Endometrium (tissue), 2 donors: ENCODE results near the gene COL4A4.

Experiments used
- FAIRE-seq: peaks from 2 replicates; lab custom pipeline; 2012; peaks lifted over from hg19 to GRCh38; lab: Jason Lieb, UNC
- donor health status: control.
- donor health status: control.

Gene COL4A4

DNA sequence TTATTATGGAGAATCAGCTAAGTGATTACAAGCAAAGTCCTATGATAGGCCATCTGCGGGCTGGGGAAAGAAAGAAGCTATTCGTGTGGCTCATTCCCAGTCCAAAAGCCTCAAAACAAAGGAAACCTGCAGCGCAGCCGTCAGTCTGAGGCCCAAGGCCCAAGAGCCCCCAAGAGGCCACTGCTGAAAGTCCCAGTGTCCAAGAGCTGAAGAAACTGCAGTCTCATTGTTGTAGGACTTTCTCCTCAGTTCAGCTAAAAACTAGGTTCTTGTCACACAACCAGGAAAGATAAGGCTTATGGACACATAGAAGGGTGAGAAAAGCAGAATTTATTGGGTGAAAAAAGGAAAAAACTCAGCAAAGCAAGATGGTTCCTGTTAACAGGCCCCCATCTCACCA lies 185.0 kb downstream of the COL4A4 start:
- FAIRE-seq, result no peak

DNA sequence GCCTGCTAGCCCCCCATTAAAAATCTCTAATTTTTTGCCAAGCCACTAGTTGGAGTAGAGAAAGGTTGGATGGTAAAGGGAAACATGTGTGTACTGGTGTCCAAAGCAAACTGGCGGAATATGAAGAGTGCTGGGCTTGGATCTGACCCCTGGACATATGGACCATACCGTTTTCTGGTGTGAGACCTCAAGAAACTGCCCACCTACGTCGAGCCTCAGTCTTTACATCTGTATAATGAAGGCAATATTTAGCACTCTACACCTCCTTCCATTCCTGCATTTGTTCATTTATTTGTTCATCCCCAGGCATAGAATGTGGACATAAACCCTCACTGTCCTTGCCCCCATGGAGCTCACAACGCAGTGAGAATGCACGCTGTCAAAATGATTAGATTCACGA lies 185.7 kb downstream of the COL4A4 start:
- FAIRE-seq, result no peak

DNA sequence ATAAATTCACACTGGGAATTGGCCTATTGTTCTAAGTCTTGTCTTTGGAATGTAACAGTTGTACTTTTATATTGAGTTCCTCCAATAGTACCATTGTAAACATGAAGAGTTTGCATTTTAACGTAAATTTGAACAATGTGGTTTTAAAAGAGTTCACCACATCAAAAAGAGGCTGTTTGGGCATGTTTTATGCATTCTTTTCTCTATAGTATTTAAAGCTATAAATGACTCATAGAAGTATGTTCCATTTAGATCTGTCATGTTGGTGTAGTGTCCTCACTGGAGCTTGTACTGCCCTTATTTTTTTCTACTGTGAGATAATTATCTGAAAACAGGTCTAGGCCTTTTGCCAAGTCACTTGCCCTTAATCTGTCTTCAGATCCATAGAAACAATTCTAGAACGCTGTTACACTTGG lies 186.2 kb downstream of the COL4A4 start:
- FAIRE-seq, result peak; percentile 58

DNA sequence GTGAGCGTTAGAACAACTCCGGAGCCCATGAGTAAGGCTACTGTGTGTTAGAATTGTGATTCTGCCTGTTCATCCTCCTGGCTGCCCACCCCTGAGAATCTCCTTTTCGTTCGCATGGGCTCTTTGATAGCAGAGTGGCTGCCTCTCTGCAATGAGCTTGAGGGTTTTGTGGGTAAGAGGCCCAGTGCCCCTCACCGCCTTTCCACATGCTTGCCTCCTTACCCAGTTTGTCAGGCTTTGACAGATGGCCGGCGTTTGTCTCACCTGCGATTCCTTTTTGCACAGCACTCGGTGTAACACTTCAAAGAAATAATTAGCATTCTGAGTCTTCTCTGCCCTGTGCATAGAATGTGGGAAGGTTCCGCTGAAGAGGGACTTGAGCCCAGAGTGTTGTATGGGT lies 190.2 kb downstream of the COL4A4 start:
- no peak for FAIRE-seq

DNA sequence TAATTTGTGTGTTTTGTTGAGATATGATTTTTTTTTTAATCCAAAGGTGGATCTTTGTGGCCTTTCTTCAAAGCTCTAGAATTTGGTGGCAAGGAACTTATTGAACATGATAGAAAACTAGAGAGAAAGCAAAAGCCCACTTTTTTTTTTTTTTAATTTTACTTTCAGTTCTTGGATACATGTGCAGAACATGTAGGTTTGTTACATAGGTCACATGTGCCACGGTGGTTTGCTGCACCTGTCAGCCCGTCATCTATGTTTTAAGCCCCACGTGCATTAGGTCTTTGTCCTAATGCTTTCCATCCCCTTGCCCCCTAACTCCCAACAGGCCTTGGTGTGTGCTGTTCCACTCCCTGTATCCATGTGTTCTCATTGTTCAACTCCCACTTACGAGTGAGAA lies 192.2 kb downstream of the COL4A4 start:
- no peak for FAIRE-seq

DNA sequence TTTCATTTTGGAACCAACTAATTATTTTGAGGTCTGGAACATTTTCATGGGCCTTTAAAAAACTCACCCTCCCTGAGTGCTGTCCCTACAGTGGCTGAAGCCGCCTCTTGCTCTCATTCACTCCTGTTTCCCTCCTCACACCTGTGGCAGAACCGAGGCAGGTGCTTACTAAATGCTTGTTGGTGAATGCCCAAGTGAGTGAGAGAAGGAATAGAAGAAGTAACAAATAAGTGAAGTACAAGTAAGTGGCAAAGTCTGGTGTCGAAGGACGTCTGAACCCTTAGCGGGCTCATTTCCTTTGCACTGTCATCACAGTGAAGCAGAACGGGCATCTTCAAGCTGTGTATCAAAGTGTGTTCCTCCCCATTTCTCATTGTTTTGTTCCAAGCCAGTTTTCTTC lies 192.9 kb downstream of the COL4A4 start:
- no peak for FAIRE-seq

DNA sequence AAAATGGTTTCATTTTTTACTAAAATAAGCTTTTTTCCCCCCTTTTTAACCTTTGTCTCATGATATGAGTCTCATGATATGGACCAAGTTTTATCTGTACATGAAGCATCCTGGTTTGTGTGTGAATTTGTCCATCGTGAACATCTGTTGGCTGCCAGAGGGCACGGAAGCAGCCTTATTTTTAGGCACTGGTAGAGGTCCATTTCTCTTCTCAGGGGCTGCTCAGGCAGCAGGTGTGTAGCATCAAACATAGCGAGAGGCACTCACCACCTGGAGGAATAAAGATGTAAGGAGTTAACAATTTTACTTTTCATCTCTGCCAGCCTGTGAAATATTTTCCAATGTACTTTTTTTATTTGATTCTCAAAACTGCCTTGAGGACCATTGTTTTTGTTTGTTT lies 193.6 kb downstream of the COL4A4 start:
- FAIRE-seq, result no peak

DNA sequence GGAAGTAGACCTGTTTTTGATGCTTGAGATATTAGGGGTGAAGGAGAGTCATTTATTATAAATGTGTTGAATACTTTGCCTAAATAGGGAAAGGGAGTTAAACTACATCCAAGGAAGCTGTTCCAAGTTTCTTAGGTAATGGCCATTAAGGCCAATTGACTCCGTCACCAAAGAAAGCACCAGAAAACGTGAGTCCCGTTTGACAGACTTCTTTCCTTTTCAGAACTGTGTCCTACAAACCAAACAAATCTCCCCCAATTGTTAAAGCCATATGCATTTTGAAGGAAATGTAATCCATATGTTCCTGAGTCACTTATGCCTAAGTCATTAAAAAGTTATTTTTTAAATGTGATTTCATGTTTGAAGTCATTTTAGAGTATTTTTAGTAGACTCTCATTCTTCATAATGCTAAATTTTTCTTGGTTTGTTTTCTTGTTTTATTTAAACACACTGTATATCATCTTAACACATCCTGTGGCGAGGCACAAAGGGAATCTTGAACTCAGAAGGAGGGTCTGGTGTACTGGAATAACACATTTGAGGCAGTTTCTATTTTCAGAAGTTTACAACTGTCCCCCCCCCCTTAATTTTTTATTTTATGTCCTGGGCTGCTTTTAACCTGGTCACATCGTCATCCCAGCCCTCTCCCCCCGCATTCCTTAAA lies 194.5 kb downstream of the COL4A4 start:
- FAIRE-seq, result peak; percentile 70

DNA sequence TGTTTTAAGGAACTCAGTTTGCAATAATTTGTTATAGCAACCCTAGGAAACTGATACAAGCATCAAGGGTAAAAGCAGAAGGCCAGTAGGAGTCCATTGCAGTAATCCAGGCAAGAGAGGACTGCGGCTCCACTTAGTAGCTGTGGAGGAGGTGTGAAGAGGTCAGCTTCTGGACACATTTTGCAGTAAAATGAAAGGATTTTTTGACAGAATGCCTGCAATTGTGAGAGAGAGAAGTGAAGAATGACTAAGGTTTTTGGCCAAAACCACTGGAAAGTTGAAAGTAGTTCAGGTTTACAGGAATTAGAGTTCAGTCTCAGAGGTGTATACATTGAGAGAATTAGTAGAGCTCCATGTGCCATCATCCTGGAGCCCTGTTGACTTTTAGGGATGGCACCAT lies 198.6 kb downstream of the COL4A4 start:
- no peak for FAIRE-seq

DNA sequence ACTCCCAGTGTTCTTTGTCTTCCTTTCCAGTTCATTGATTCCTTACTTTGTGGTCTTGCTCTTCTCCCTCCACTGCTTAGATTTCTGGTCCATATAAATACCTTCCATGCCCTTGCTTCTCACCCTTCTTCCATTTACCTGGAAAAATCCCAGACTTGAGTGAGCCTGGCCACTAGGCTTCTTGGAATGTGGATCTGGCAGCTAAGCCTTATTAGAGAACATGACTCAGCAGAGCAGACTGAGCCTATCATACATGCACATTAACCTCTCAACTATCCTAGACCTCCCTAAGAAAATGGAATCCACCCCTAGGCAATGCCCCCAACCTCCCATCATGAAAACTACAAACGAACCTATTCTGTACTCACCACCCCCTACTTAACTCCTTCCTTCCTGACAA lies 200.5 kb downstream of the COL4A4 start:
- FAIRE-seq, result no peak

DNA sequence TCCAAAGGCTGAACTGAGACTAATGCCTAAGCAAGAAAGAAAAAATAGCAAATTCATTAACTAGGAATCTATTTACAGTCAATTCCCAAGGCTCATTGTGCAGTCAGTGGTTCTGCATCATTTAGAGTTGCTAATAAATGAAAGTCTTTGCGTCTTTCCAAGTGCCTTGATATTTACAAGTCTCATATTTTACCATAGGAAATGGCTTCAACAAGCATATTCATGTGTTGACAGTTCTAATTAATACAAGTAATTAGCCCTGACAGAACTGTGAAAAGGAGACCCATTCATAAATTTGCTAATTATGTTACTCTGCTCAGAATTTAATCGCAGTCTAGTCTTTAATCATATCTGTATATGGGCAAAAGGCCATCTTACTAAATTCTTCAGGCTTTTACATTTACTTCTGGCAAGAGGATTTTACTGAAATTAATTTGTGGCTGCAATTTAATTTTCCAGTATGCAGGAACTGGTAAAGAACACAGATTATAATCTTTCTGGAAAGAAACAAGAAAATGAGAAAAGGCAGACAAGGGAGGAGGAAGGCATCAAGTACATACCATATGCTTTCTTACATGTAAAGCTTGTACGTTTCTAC lies 201.7 kb downstream of the COL4A4 start:
- no peak for FAIRE-seq

DNA sequence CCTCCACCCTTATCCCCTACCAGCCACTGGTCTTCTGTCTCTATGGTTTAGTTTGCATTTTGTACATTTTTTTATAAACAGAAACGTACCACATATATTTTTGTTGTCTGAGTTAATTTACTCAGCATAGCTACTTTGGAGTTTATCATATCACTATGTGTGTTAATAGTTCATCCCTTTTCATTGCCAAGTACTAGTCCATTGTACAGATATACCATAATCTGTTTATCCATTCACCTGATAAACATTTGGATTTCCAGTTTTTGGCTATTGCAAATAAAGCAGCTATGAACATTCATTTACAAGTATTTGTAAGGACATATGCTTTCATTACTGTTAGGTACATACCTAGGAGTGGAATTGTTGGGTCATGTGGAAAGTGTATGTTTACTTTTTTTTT lies 204.6 kb downstream of the COL4A4 start:
- FAIRE-seq, result no peak

DNA sequence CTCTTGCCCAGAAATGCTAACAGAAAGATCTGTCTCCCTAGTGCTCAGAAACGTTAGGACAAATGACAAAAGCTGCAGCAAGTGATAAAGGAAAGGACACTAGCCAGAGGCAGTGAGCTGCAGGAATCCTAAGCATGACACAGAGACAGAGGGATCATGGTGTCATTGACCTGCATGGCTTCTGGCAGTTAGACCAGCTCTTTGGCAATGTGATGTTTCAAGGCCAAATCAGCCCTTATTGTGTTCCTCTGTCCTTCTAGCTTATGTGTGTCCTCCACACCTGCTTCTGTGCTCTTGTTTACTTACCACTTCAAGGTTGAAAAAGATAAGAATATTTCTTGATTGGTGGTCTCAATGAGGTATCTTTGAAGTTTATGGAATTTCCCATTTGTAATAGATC lies 207.3 kb downstream of the COL4A4 start:
- no peak for FAIRE-seq

DNA sequence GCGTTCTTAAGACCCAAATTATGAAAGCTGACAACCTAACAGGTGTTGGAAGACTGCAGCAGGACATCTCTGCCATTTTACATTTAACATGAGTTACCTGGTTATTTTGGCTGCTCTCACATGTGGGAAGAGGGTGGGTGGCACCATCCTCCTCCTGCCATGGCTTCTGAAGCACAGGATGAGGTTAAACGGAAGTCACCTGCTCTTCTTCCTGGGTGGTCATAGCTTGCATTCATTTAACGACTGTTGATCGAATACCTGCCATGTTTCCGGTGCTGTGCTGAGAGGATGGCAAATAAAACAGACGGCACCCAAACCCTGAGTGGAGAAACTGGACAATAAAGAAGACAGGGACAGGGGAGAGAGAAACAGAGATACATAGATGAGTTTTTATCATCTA lies 210.2 kb downstream of the COL4A4 start:
- no peak for FAIRE-seq

DNA sequence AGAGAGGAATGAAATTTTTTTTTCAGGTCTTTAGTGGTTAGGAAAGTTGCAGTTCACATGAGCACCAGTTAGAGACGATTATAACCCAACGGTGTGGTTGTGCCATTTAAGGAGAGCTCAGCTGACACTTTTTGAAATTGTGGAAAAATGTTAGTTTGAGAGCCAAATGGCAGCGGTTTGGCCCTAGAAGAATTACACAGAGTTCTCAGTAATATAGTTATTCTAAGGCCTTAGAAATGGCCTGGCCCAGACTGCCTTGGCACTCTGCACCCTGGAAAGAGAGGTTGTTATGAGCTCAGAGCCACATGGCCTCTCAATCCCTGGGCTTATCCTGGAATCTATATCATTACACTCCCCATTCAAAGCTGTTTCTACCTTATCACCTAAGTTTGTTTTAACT lies 210.8 kb downstream of the COL4A4 start:
- FAIRE-seq, result no peak
